ENCODE measurements around the gene VCL. TPM values are rescaled to one million over a fixed set of nuclear protein-coding genes. Genes with fewer than 3 reads are reported as not detected.

The VCL gene
- total and polyA plus RNA-seq, 2 of the 8 experiments (the other 6 are each of a cell fraction or from before 2014, with no cell fraction given): 119 to 377 TPM

- Histone ChIP-seq H3K4me3 (ENCODE audit: extremely low read depth in 1 of 4, insufficient read depth in 2 of 4, low read depth in 3 of 4, low read length in 4 of 4) (no peak overlapping the region), H4K20me1 (replicated peaks in 1 of 2; ENCODE audit: control insufficient read depth in 1 of 2, insufficient read depth in 2 of 2, low read length in 2 of 2) (no peaks in the 10 kb centered on the region), H3K4ac (replicated peaks; ENCODE audit: insufficient read length, low read depth, low read length) (no peak overlapping the region), H2BK120ac (replicated peaks; ENCODE audit: low read depth, low read length) (no peak overlapping the region), H2BK15ac (ENCODE audit: low read length) (no peak overlapping the region), H3K79me2 (ENCODE audit: control insufficient read depth in 1 of 2, insufficient read depth in 2 of 2, low read length in 2 of 2) (peaks cover 2 to 83% of the 10 kb centered on the region in 2 experiments; a peak in 3 of 4 replicates), H3K79me1 (ENCODE audit: low read depth, low read length) (peaks cover 2% of the 10 kb centered on the region; the same call in 1 of the 2 replicates), H2BK20ac (ENCODE audit: low read length) (no peak overlapping the region), H3K4me1 (replicated peaks in 1 of 4; ENCODE audit: control insufficient read depth in 3 of 4, insufficient read depth in 4 of 4, low read length in 3 of 4) (peaks cover 0 to 13% (median 6%) of the 10 kb centered on the region in 4 experiments; a peak in 4 of 7 replicates), H2AFZ (ENCODE audit: low read length) (no peak overlapping the region), H3K56ac (replicated peaks; ENCODE audit: insufficient read length, low read depth, low read length) (no peak overlapping the region), H4K91ac (replicated peaks; ENCODE audit: insufficient read length, low read length) (no peak overlapping the region), H3K4me2 (ENCODE audit: insufficient read depth in 1 of 2, low read depth in 2 of 2, low read length in 2 of 2) (peak overlapping the region in 1 of 2 experiments; percentile 18; a peak in 1 of 4 replicates), H2BK5ac (ENCODE audit: low read depth, low read length) (no peak overlapping the region), H3K18ac (ENCODE audit: extremely low read depth, low read length) (no peak overlapping the region), H3K14ac (ENCODE audit: insufficient read length) (no peak overlapping the region), H3K27ac (ENCODE audit: low read depth, low read length) (no peak overlapping the region), H3K9ac (replicated peaks in 1 of 4; ENCODE audit: extremely low read depth in 1 of 4, low read depth in 3 of 4, low read length in 3 of 4) (0 out of 7 replicates have a peak overlapping the region, but pooled peaks of 1 of the 4 experiments have one; percentile 16), H2AK5ac (ENCODE audit: low read depth, low read length) (no peak overlapping the region), H3K9me3 (ENCODE audit: insufficient read depth in 2 of 2, low read depth in 1 of 2, low read length in 1 of 2) (no peaks in the 10 kb centered on the region), H3K36me3 (ENCODE audit: control insufficient read depth in 2 of 4, insufficient read depth in 4 of 4, low read length in 3 of 4) (peaks cover 0 to 8% (median 2%) of the 10 kb centered on the region in 4 experiments; a peak in 4 of 8 replicates), H3K23me2 (ENCODE audit: low read depth, low read length) (no peaks in the 10 kb centered on the region), H4K8ac (ENCODE audit: extremely low read depth, insufficient read depth, low read length) (no peak overlapping the region), H3K27me3 (replicated peaks in 1 of 4; ENCODE audit: control insufficient read depth in 3 of 4, extremely low read depth in 1 of 4, insufficient read depth in 3 of 4, low read length in 3 of 4) (no peaks in the 10 kb centered on the region), H2BK12ac (ENCODE audit: low read depth, low read length) (no peak overlapping the region), H3K23ac (ENCODE audit: insufficient read length) (no peak overlapping the region), H4K5ac (ENCODE audit: insufficient read length, low read depth, low read length) (no peak overlapping the region)
- DNase-seq (ENCODE audit: low read depth in 1 of 2, low spot score in 2 of 2) (no peak), FAIRE-seq (no peak)
- POLR2A ChIA-PET (ENCODE audit: partially characterized antibody): interaction anchor here (1.2 to 2.1 kb wide), 3 partner anchors 18 to 66 kb away, joined by 3 to 8 read pairs (median 3); no protein-coding TSS in a partner anchor
- CTCF ChIA-PET (ENCODE audit: partially characterized antibody): interaction anchor here (0.8 to 1.7 kb wide), 3 partner anchors 69 to 148 kb away, joined by 3 to 6 read pairs (median 3); no protein-coding TSS in a partner anchor
- WGBS, 2 experiments (ENCODE audit: extremely low coverage in 1 of 2, insufficient coverage in 1 of 2, insufficient read length in 1 of 2, insufficient replicate concordance in 2 of 2, low coverage in 1 of 2, low lambda C conversion rate in 2 of 2, missing lambda C conversion rate in 1 of 2): 95% methylated on average over 2 of the region's 2 CpGs; no CpG with 5 or more reads in 1 of the 2 experiments
- TF ChIP-seq JUND (IDR thresholded peaks at IDR 0.05; ENCODE audit: low read length) (no peak), CREB1 (IDR thresholded peaks at IDR 0.05) (no peak), NANOG (IDR thresholded peaks at IDR 0.05; ENCODE audit: insufficient read depth, low read depth, low read length, poor library complexity, severe bottlenecking) (no peak), CHD1 (IDR thresholded peaks at IDR 0.05; ENCODE audit: low read depth, low read length) (no peak), SAP30 (IDR thresholded peaks at IDR 0.05; ENCODE audit: insufficient read depth, insufficient replicate concordance, low read length) (no peak), SUZ12 (IDR thresholded peaks at IDR 0.05; ENCODE audit: low read length) (no peak), ASH2L (IDR thresholded peaks at IDR 0.05; ENCODE audit: low read length) (no peak), EGR1 (IDR thresholded peaks at IDR 0.05; ENCODE audit: borderline replicate concordance, low read depth, low read length) (no peak), YY1 (IDR thresholded peaks at IDR 0.05; ENCODE audit: low read depth, low read length) (no peak), BCL11A (IDR thresholded peaks at IDR 0.05; ENCODE audit: low read depth in 2 of 2, low read length in 2 of 2) (no peak), HDAC6 (IDR thresholded peaks at IDR 0.05; ENCODE audit: low read depth, low read length) (no peak), TEAD4 (IDR thresholded peaks at IDR 0.05; ENCODE audit: low read depth, low read length) (no peak), POLR2A (IDR thresholded peaks at IDR 0.05; ENCODE audit: control extremely low read depth in 1 of 2, low read depth in 2 of 2, low read length in 2 of 2) (no peak)
- TF ChIP-seq, protein P1, sequence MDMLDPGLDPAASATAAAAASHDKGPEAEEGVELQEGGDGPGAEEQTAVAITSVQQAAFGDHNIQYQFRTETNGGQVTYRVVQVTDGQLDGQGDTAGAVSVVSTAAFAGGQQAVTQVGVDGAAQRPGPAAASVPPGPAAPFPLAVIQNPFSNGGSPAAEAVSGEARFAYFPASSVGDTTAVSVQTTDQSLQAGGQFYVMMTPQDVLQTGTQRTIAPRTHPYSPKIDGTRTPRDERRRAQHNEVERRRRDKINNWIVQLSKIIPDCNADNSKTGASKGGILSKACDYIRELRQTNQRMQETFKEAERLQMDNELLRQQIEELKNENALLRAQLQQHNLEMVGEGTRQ (IDR thresholded peaks at IDR 0.05; ENCODE audit: low read length): no peak
Measured at GRCh38 chr10:74034301-74034700, 36.4 kb downstream of the VCL start.

Data from H1 (cell line).